ENCODE results near the gene ANXA6.
"Not testable (repeated sequence)": the region's sequence is repeated elsewhere in the genome, so short reads cannot be mapped to it uniquely, and the experiment has no call there.

Gene ANXA6

GRCh38 chr5:151157426-151158286 is at the start of gene ANXA6:
Gene ANXA6 (minus strand): TSS chr5:151157779. CDS start chr5:151147901, 9,878 bp downstream.
- peak; percentile 70 for DNase-seq

- DNase-seq, result no peak
Measured at GRCh38 chr5:151205411-151205810, 47.8 kb upstream of the ANXA6 start.

GRCh38 chr5:151204051-151204450 is 46.5 kb upstream of the ANXA6 start:
- no peak for DNase-seq

- DNase-seq, result no peak
Measured at GRCh38 chr5:151202381-151203139, 45.0 kb upstream of the ANXA6 start.

- no peak for DNase-seq
Measured at GRCh38 chr5:151200913-151201595, 43.5 kb upstream of the ANXA6 start.

GRCh38 chr5:151199581-151200185 is 42.1 kb upstream of the ANXA6 start:
- no peak for DNase-seq

GRCh38 chr5:151198861-151199260 is 41.3 kb upstream of the ANXA6 start:
- DNase-seq, result no peak

GRCh38 chr5:151197291-151197600 is 39.7 kb upstream of the ANXA6 start:
- DNase-seq, result not testable (repeated sequence)

GRCh38 chr5:151196556-151197290 is 39.1 kb upstream of the ANXA6 start:
- no peak for DNase-seq

- no peak for DNase-seq
Measured at GRCh38 chr5:151195622-151196021, 38.0 kb upstream of the ANXA6 start.

- no peak for DNase-seq
Measured at GRCh38 chr5:151192626-151193025, 35.0 kb upstream of the ANXA6 start.

GRCh38 chr5:151191661-151192060 is 34.1 kb upstream of the ANXA6 start:
- no peak for DNase-seq

GRCh38 chr5:151189151-151189550 is 31.6 kb upstream of the ANXA6 start:
- no peak for DNase-seq

GRCh38 chr5:151186538-151186937 is 29.0 kb upstream of the ANXA6 start:
- DNase-seq, result no peak

- no peak for DNase-seq
Measured at GRCh38 chr5:151186052-151186451, 28.5 kb upstream of the ANXA6 start.

GRCh38 chr5:151184316-151185042 is 26.9 kb upstream of the ANXA6 start:
- DNase-seq, result no peak

- no peak for DNase-seq
Measured at GRCh38 chr5:151183456-151184245, 26.1 kb upstream of the ANXA6 start.

GRCh38 chr5:151182976-151183375 is 25.4 kb upstream of the ANXA6 start:
- no peak for DNase-seq

GRCh38 chr5:151182524-151182900 is 24.9 kb upstream of the ANXA6 start:
- no peak for DNase-seq

GRCh38 chr5:151181818-151182523 is 24.4 kb upstream of the ANXA6 start:
- no peak for DNase-seq
